Smooth muscle cell of the pulmonary artery (primary cell): Measurements from ENCODE around the gene KRTAP10-3. TPM values are rescaled to one million over a fixed set of nuclear protein-coding genes. Genes with fewer than 3 reads are reported as not detected.

ENCODE experiments used
- total RNA-seq: library from RNA; depleted of rRNA; stranded (reverse); fragments of >200 nt; gene quantifications from 2 replicates; pipeline ENCODE4 v1.2.3, GENCODE V29; 2014

Gene KRTAP10-3
- not detected in 2 replicates for total RNA-seq

GRCh38 chr21:44558695-44559094 lies at the start of gene KRTAP10-3:
Gene KRTAP10-3, minus strand, starts transcription at chr21:44558795. Its CDS starts 80 bp downstream, at chr21:44558715.

GRCh38 chr21:44600118-44600978 lies 41.8 kb upstream of the KRTAP10-3 start, which contains the start of gene KRTAP10-7:
Gene KRTAP10-7, plus strand, starts transcription at chr21:44600597. Its CDS starts 25 bp downstream, at chr21:44600622.

GRCh38 chr21:44592446-44593311 lies 34.1 kb upstream of the KRTAP10-3 start, which contains the start of gene KRTAP10-6:
Gene KRTAP10-6, minus strand, starts transcription at chr21:44592505. Its CDS starts 21 bp downstream, at chr21:44592484.

GRCh38 chr21:44580231-44580821 lies 21.7 kb upstream of the KRTAP10-3 start, which contains the start of gene KRTAP10-5:
Gene KRTAP10-5, minus strand, starts transcription at chr21:44580604. Its CDS starts 26 bp downstream, at chr21:44580578.

GRCh38 chr21:44573630-44574456 lies 15.2 kb upstream of the KRTAP10-3 start, which contains the start of gene KRTAP10-4:
Gene KRTAP10-4, plus strand, starts transcription at chr21:44573729. Its CDS starts 30 bp downstream, at chr21:44573759.

GRCh38 chr21:44551340-44551961 lies 7.1 kb downstream of the KRTAP10-3 start, which contains the start of gene KRTAP10-2:
Gene KRTAP10-2, minus strand, starts transcription at chr21:44551505. Its CDS starts 47 bp downstream, at chr21:44551458.

GRCh38 chr21:44539991-44540666 lies 18.5 kb downstream of the KRTAP10-3 start, which contains the start of gene KRTAP10-1:
Gene KRTAP10-1, minus strand, starts transcription at chr21:44540195. Its CDS starts 45 bp downstream, at chr21:44540150.

Other genes with a start within 250 kb of the KRTAP10-3 start
- 9.1 and 11.8 TPM in 2 replicates for gene CFAP410, start 219.4 kb downstream of the KRTAP10-3 start, total RNA-seq
- gene TRPM2, start 205.2 kb downstream of the KRTAP10-3 start, total RNA-seq: under 0.01 TPM in 1 of 2 replicates, not detected in the other
- 0.26 and 0.65 TPM in 2 replicates for gene LRRC3, start 103.3 kb downstream of the KRTAP10-3 start, total RNA-seq
- not detected in 2 replicates for gene KRTAP10-1, start 18.6 kb downstream of the KRTAP10-3 start, total RNA-seq
- gene KRTAP10-2, start 7.3 kb downstream of the KRTAP10-3 start, total RNA-seq: not detected in 2 replicates
- gene KRTAP10-4, start 14.9 kb upstream of the KRTAP10-3 start, total RNA-seq: not detected in 2 replicates
- gene KRTAP10-5, start 21.8 kb upstream of the KRTAP10-3 start, total RNA-seq: not detected in 2 replicates
- not detected in 2 replicates for gene KRTAP10-6, start 33.7 kb upstream of the KRTAP10-3 start, total RNA-seq
- gene KRTAP10-7, start 41.8 kb upstream of the KRTAP10-3 start, total RNA-seq: not detected in 2 replicates
- gene KRTAP10-8, start 53.3 kb upstream of the KRTAP10-3 start, total RNA-seq: not detected in 2 replicates
- not detected in 2 replicates for gene KRTAP10-9, start 68.3 kb upstream of the KRTAP10-3 start, total RNA-seq
- not detected in 2 replicates for gene KRTAP10-10, start 78.6 kb upstream of the KRTAP10-3 start, total RNA-seq
- not detected in 2 replicates for gene KRTAP10-11, start 87.6 kb upstream of the KRTAP10-3 start, total RNA-seq
- not detected in 2 replicates for gene KRTAP12-4, start 95.9 kb upstream of the KRTAP10-3 start, total RNA-seq
- gene KRTAP12-3, start 99.1 kb upstream of the KRTAP10-3 start, total RNA-seq: not detected in 2 replicates
- gene KRTAP12-2, start 108.1 kb upstream of the KRTAP10-3 start, total RNA-seq: not detected in 2 replicates
- not detected in 2 replicates for gene KRTAP12-1, start 123.4 kb upstream of the KRTAP10-3 start, total RNA-seq
- gene KRTAP10-12, start 138.4 kb upstream of the KRTAP10-3 start, total RNA-seq: not detected in 2 replicates
- gene TSPEAR, start 152.8 kb upstream of the KRTAP10-3 start, total RNA-seq: not detected in 2 replicates
- 88.7 and 102 TPM in 2 replicates for gene UBE2G2, start 243.0 kb upstream of the KRTAP10-3 start, total RNA-seq